Thymus (tissue), 11 donors: ENCODE measurements around the gene MMP20. TPM values are rescaled to one million over a fixed set of nuclear protein-coding genes. Genes with fewer than 3 reads are reported as not detected.

Experiments used
- DNase-seq, 9 donors: peaks; one replicate each; pipeline ENCODE4 v3.0.0-alpha.2; 2013; ENCODE audit warnings: low spot score in 9 of 9, low read depth in 6 of 9, missing footprints in 1 of 9
- H3K27ac ChIP-seq, 2 donors: one replicate each; pipeline ENCODE4 v1.5.1; 2013; ENCODE audit warnings: control low read depth in 1 of 2, low read depth in 1 of 2, low read length in 1 of 2, mild to moderate bottlenecking in 1 of 2, moderate library complexity in 1 of 2
- H3K27me3 ChIP-seq, 2 donors: one replicate each; pipeline ENCODE4 v1.5.1; 2013; ENCODE audit warnings: low read length in 1 of 2; ENCODE audit not compliant: control insufficient read depth in 2 of 2, insufficient read depth in 1 of 2
- H3K36me3 ChIP-seq, 2 donors: one replicate each; pipeline ENCODE4 v1.5.1; 2013; ENCODE audit warnings: low read length in 1 of 2, mild to moderate bottlenecking in 1 of 2, moderate library complexity in 1 of 2; ENCODE audit not compliant: control insufficient read depth in 2 of 2, insufficient read depth in 2 of 2
- H3K4me1 ChIP-seq, 2 donors: one replicate each; pipeline ENCODE4 v1.5.1; 2013; ENCODE audit warnings: low read length in 2 of 2; ENCODE audit not compliant: control insufficient read depth in 2 of 2, insufficient read depth in 2 of 2
- H3K4me3 ChIP-seq, 2 donors: one replicate each; pipeline ENCODE4 v1.5.1; 2013; ENCODE audit warnings: low read length in 2 of 2, control low read depth in 1 of 2, mild to moderate bottlenecking in 1 of 2
- H3K9me3 ChIP-seq, 2 donors: one replicate each; pipeline ENCODE4 v1.5.1; 2013; ENCODE audit warnings: low read length in 1 of 2, mild to moderate bottlenecking in 1 of 2; ENCODE audit not compliant: control insufficient read depth in 2 of 2, insufficient read depth in 1 of 2
- WGBS: extraction: QIAGEN DNeasy Blood & Tissue Kit; methylation state at CpG from one replicate; pipeline ENCODE4 v1.1.7; 2013; 5-methylcytosine and 5-hydroxymethylcytosine counted together
- polyA plus RNA-seq: library from polyadenylated mRNA; stranded (reverse); fragments of 200-250 nt; gene quantifications from one replicate; pipeline ENCODE4 v1.2.3, GENCODE V29; 2013
- total RNA-seq: library from RNA; stranded (reverse); fragments of 120-200 nt; gene quantifications from one replicate; pipeline ENCODE4 v1.2.4, GENCODE V29; 2013
- donor health status: healthy.

The MMP20 gene
- total and polyA plus RNA-seq, 2 donors = 0.14 to 0.23 TPM

GRCh38 chr11:102559839-102560238 lies 65.3 kb downstream of the MMP20 start:
- no peaks in the 10 kb centered on the region for H3K27me3 ChIP-seq
- peaks cover 0 to 11% of the 10 kb centered on the region in 2 donors for H3K9me3 ChIP-seq
- peak overlapping the region in 1 of 2 donors; percentile 79 for H3K27ac ChIP-seq
- H3K4me1 ChIP-seq = peaks cover 0 to 13% of the 10 kb centered on the region in 2 donors
- no peak overlapping the region for H3K4me3 ChIP-seq
- H3K36me3 ChIP-seq = no peaks in the 10 kb centered on the region
- DNase-seq = peak in 4 of 9 donors; percentile 17 to 53 (median 24)

- no peaks in the 10 kb centered on the region for H3K27me3 ChIP-seq
- peaks cover 0 to 4% of the 10 kb centered on the region in 2 donors for H3K4me1 ChIP-seq
- no peak for DNase-seq
- H3K4me3 ChIP-seq = no peak overlapping the region
- WGBS = 98% methylated on average over 3 of the region's 3 CpGs
- H3K9me3 ChIP-seq = peaks cover 0 to 11% of the 10 kb centered on the region in 2 donors
- no peaks in the 10 kb centered on the region for H3K36me3 ChIP-seq
- H3K27ac ChIP-seq = no peak overlapping the region
These were observed 70.0 kb downstream of the MMP20 start for GRCh38 chr11:102555091-102555490.

- H3K4me3 ChIP-seq = no peak overlapping the region
- H3K27me3 ChIP-seq = no peaks in the 10 kb centered on the region
- no peaks in the 10 kb centered on the region for H3K36me3 ChIP-seq
- 96% methylated on average over 5 of the region's 5 CpGs for WGBS
- DNase-seq = no peak
- H3K27ac ChIP-seq = no peak overlapping the region
- peaks cover 0 to 11% of the 10 kb centered on the region in 2 donors for H3K9me3 ChIP-seq
- H3K4me1 ChIP-seq = no peaks in the 10 kb centered on the region
These were observed 71.3 kb downstream of the MMP20 start for GRCh38 chr11:102553835-102554282.

- no peaks in the 10 kb centered on the region for H3K9me3 ChIP-seq
- no peaks in the 10 kb centered on the region for H3K36me3 ChIP-seq
- WGBS = 94% methylated on average over 8 of the region's 8 CpGs
- no peaks in the 10 kb centered on the region for H3K4me1 ChIP-seq
- no peak overlapping the region for H3K27ac ChIP-seq
- peak in 1 of 9 donors; percentile 19 for DNase-seq
- no peak overlapping the region for H3K4me3 ChIP-seq
- H3K27me3 ChIP-seq = no peaks in the 10 kb centered on the region
These were observed 72.5 kb downstream of the MMP20 start for GRCh38 chr11:102552447-102553194.

- Histone ChIP-seq H3K27me3 (no peaks in the 10 kb centered on the region), H3K4me3 (no peak overlapping the region), H3K9me3 (no peaks in the 10 kb centered on the region), H3K27ac (no peak overlapping the region), H3K36me3 (no peaks in the 10 kb centered on the region), H3K4me1 (no peaks in the 10 kb centered on the region)
- no peak for DNase-seq
- 97% methylated on average over 2 of the region's 2 CpGs for WGBS
These were observed 73.1 kb downstream of the MMP20 start for GRCh38 chr11:102552020-102552419.

- no peak for DNase-seq
- no peaks in the 10 kb centered on the region for H3K9me3 ChIP-seq
- no peaks in the 10 kb centered on the region for H3K27me3 ChIP-seq
- peak overlapping the region in 1 of 2 donors; percentile 9 for H3K27ac ChIP-seq
- H3K4me1 ChIP-seq = no peaks in the 10 kb centered on the region
- WGBS = 94% methylated on average over 6 of the region's 6 CpGs
- no peak overlapping the region for H3K4me3 ChIP-seq
- no peaks in the 10 kb centered on the region for H3K36me3 ChIP-seq
These were observed 73.9 kb downstream of the MMP20 start for GRCh38 chr11:102551169-102551781.

- WGBS = 56% methylated on average over 3 of the region's 3 CpGs
- Histone ChIP-seq H3K9me3 (no peaks in the 10 kb centered on the region), H3K27me3 (no peaks in the 10 kb centered on the region), H3K36me3 (no peaks in the 10 kb centered on the region), H3K27ac (no peak overlapping the region), H3K4me1 (no peaks in the 10 kb centered on the region), H3K4me3 (no peak overlapping the region)
- DNase-seq = no peak
These were observed 78.1 kb downstream of the MMP20 start for GRCh38 chr11:102546923-102547471.

- H3K36me3 ChIP-seq = no peaks in the 10 kb centered on the region
- H3K27ac ChIP-seq = no peak overlapping the region
- no peak for DNase-seq
- H3K9me3 ChIP-seq = no peaks in the 10 kb centered on the region
- H3K27me3 ChIP-seq = no peaks in the 10 kb centered on the region
- WGBS = 95% methylated on average over 4 of the region's 4 CpGs
- H3K4me3 ChIP-seq = no peak overlapping the region
- no peaks in the 10 kb centered on the region for H3K4me1 ChIP-seq
These were observed 78.7 kb downstream of the MMP20 start for GRCh38 chr11:102546427-102546826.

- Histone ChIP-seq H3K4me3 (no peak overlapping the region), H3K36me3 (no peaks in the 10 kb centered on the region), H3K4me1 (no peaks in the 10 kb centered on the region), H3K27me3 (no peaks in the 10 kb centered on the region), H3K27ac (no peak overlapping the region), H3K9me3 (no peaks in the 10 kb centered on the region)
- WGBS = 89% methylated on average over 4 of the region's 4 CpGs
- peak in 2 of 9 donors; percentile 6 to 20 for DNase-seq
These were observed 79.4 kb downstream of the MMP20 start for GRCh38 chr11:102545701-102546100.
